Muscle of leg (tissue), 11 donors: Measurements from ENCODE around the gene FRAS1. TPM values are rescaled to one million over a fixed set of nuclear protein-coding genes. Genes with fewer than 3 reads are reported as not detected.

Source experiments
- DNase-seq: peaks from one replicate; pipeline ENCODE4 v3.0.0; 2013
- H3K27ac ChIP-seq: one replicate; pipeline ENCODE4 v1.5.1; 2013; ENCODE audit warnings: mild to moderate bottlenecking, low read length, control low read depth
- H3K27me3 ChIP-seq: one replicate; pipeline ENCODE4 v1.6.1; 2013; ENCODE audit warnings: low read length; ENCODE audit not compliant: control insufficient read depth, insufficient read depth
- H3K36me3 ChIP-seq: one replicate; pipeline ENCODE4 v1.6.1; 2013; ENCODE audit warnings: low read length; ENCODE audit not compliant: control insufficient read depth, insufficient read depth
- H3K4me1 ChIP-seq: one replicate; pipeline ENCODE4 v1.6.1; 2013; ENCODE audit warnings: low read length; ENCODE audit not compliant: control insufficient read depth, insufficient read depth
- H3K4me3 ChIP-seq: one replicate; pipeline ENCODE4 v1.5.1; 2013; ENCODE audit warnings: low read length, control low read depth
- H3K9me3 ChIP-seq: replicated peaks from 2 replicates; pipeline ENCODE4 v1.6.1; 2013; ENCODE audit warnings: low read depth, low read length; ENCODE audit not compliant: control insufficient read depth
- WGBS: methylation state at CpG from one replicate; pipeline ENCODE4 v1.1.5; 2013; ENCODE audit warnings: missing lambda C conversion rate; ENCODE audit not compliant: insufficient coverage; 5-methylcytosine and 5-hydroxymethylcytosine counted together
- polyA plus RNA-seq, 8 donors: library from polyadenylated mRNA; unstranded; fragments of 120-200 nt; gene quantifications; one replicate each; pipeline versions ENCODE4 v1.2.1 to v1.2.3, GENCODE V29; 2013; ENCODE audit warnings: inconsistent platforms in 1 of 8, low replicate concordance in 1 of 8; ENCODE audit not compliant: insufficient read length in 8 of 8, insufficient read depth in 1 of 8
- total RNA-seq: library from RNA; stranded (reverse); fragments of 120-200 nt; gene quantifications from one replicate; pipeline ENCODE4 v1.2.4, GENCODE V29; 2013

FRAS1 gene
- total and polyA plus RNA-seq, 9 donors = 3.6 to 15.8 (median 7.4) TPM

DNA sequence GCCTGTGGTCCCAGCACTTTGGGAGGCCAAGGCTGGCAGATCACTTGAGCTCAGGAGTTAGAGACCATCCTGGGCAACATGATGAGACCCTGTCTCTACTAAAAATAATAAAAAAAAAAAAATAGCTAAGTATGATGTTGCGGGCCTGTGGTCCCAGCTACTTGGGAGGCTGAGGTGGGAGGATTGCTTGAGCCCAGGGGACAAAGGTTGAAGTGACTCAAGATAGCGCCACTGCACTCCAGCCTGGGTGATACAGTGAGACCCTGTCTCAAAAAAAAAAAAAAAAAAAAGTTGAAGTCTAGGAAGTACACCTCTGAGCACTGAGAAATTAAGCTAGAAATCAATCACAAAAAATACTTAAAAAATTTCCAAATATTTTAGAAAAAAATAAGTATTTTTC lies 86.5 kb downstream of the FRAS1 start:
- H3K36me3 ChIP-seq = no peaks in the 10 kb centered on the region
- no CpG with 5 or more reads among the region's 2 CpGs for WGBS

DNA sequence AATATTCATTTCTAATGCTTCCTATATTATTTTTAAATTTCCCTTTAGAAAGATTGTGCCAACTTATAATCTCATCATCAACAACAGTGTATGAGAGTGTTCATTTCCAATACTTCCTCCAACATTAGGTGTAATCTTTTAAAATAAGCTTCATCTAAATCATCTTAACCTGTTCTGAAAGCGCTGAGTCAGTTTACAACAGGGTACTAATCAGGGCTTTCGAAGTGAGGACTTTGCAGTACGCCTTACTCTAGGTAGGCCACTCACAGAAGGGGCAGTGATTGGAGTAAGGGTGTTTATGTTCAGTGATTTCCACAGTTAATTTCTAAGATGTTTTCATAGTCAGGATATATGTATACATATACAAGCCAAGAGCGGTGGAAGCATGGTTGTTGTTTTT lies 87.9 kb downstream of the FRAS1 start:
- Histone ChIP-seq H3K4me3 (no peak overlapping the region), H3K4me1 (no peaks in the 10 kb centered on the region), H3K27me3 (no peaks in the 10 kb centered on the region), H3K36me3 (no peaks in the 10 kb centered on the region), H3K9me3 (no peaks in the 10 kb centered on the region), H3K27ac (no peak overlapping the region)
- no peak for DNase-seq
- WGBS = no CpG with 5 or more reads among the region's 4 CpGs

More for the DNA sequence above, 86.5 kb downstream of the FRAS1 start:
- Histone ChIP-seq H3K4me3 (no peak overlapping the region), H3K27me3 (no peaks in the 10 kb centered on the region), H3K4me1 (no peaks in the 10 kb centered on the region), H3K9me3 (no peaks in the 10 kb centered on the region), H3K27ac (no peak overlapping the region)
- DNase-seq = no peak

- Histone ChIP-seq H3K27ac (no peak overlapping the region), H3K4me3 (no peak overlapping the region), H3K4me1 (no peaks in the 10 kb centered on the region), H3K9me3 (no peaks in the 10 kb centered on the region), H3K27me3 (no peaks in the 10 kb centered on the region), H3K36me3 (no peaks in the 10 kb centered on the region)
- 30% methylated on average over 2 of the region's 10 CpGs for WGBS
- DNase-seq = no peak
Measured at GRCh38 chr4:78145622-78146021, 88.5 kb downstream of the FRAS1 start.

- Histone ChIP-seq H3K36me3 (no peaks in the 10 kb centered on the region), H3K9me3 (no peaks in the 10 kb centered on the region), H3K27me3 (no peaks in the 10 kb centered on the region), H3K4me1 (no peaks in the 10 kb centered on the region), H3K27ac (no peak overlapping the region), H3K4me3 (no peak overlapping the region)
- 64% methylated on average over 4 of the region's 7 CpGs for WGBS
- DNase-seq = no peak
Measured at GRCh38 chr4:78149751-78150542, 92.8 kb downstream of the FRAS1 start.

- Histone ChIP-seq H3K27me3 (no peaks in the 10 kb centered on the region), H3K9me3 (no peaks in the 10 kb centered on the region), H3K4me1 (no peaks in the 10 kb centered on the region), H3K27ac (no peak overlapping the region), H3K36me3 (no peaks in the 10 kb centered on the region), H3K4me3 (no peak overlapping the region)
- WGBS = 20% methylated on average over 2 of the region's 4 CpGs
- DNase-seq = no peak
Measured at GRCh38 chr4:78150543-78150864, 93.4 kb downstream of the FRAS1 start.

DNA sequence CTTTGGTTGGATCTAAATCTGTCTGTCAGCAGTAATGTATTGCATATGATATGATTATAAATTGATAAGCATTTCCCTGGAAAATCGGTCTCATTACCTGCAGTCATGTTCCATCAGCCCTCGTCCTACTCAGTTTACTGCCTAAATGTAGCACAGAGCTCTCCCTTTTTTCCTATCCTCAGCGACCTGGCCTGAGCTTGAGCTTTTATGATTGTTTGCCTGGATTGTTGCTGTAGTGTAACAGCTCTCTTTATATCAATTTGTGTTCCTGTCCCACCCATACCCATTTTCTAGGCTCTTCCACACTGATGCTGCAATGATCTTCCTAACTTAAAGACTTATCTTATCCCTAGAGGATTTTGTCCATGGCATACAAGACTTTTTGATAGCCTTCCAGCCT lies 95.7 kb downstream of the FRAS1 start:
- no peaks in the 10 kb centered on the region for H3K4me1 ChIP-seq
- H3K36me3 ChIP-seq = no peaks in the 10 kb centered on the region
- H3K27me3 ChIP-seq = no peaks in the 10 kb centered on the region
- no CpG with 5 or more reads among the region's 3 CpGs for WGBS
- H3K9me3 ChIP-seq = no peaks in the 10 kb centered on the region
- H3K4me3 ChIP-seq = no peak overlapping the region
- H3K27ac ChIP-seq = no peak overlapping the region
- no peak for DNase-seq

GRCh38 chr4:78154972-78155590 lies 98.0 kb downstream of the FRAS1 start:
- Histone ChIP-seq H3K27me3 (no peaks in the 10 kb centered on the region), H3K9me3 (no peaks in the 10 kb centered on the region), H3K4me1 (no peaks in the 10 kb centered on the region), H3K36me3 (no peaks in the 10 kb centered on the region), H3K27ac (no peak overlapping the region), H3K4me3 (no peak overlapping the region)
- WGBS = no CpG with 5 or more reads among the region's 1 CpG
- DNase-seq = no peak

DNA sequence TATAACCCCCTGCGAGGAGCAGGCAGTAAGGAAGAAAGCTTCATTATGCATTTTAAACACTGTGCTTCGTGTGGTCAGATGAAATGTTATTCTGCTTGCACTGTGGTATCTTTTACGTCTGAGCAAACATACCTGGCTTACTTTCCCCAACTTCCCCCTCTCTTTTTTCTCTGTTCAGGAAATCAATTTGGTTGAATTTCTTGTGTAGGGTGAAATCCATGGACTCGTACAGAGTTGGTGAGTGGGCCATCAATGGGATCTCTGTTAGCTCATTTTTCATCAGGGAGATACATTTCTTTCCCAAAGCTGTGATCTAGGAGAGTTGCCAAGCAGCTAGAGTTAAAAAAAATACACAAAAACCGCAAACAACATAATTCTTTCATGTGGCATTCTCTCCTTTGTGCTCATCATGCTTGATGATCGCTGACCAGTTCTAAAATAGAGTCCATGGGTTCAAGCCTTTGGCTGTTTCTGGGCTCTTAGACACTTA lies 98.5 kb downstream of the FRAS1 start:
- WGBS = 73% methylated on average over 1 of the region's 6 CpGs
- Histone ChIP-seq H3K36me3 (no peaks in the 10 kb centered on the region), H3K4me3 (no peak overlapping the region), H3K27me3 (no peaks in the 10 kb centered on the region), H3K4me1 (no peaks in the 10 kb centered on the region), H3K9me3 (no peaks in the 10 kb centered on the region), H3K27ac (no peak overlapping the region)
- DNase-seq = no peak

DNA sequence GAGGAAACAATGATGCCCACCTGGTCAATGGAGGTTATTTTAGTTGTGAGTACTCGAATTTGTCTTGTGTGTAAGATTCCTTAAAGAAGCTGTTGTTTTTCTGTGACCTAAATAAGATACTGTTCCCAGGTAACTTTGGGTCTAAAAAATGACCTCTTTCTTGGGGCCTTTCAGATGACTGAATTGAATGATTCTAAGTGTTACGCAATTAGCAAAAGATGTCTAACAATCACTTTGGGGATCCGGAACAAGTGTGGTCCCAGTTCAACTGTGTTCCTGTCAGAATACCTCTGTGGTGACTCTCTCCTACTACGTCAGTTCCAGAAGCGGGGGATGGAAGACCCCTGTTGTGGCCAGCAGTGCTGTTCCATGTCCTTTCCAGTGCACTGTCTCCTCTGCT lies 99.4 kb downstream of the FRAS1 start:
- Histone ChIP-seq H3K27ac (no peak overlapping the region), H3K4me3 (no peak overlapping the region), H3K27me3 (no peaks in the 10 kb centered on the region), H3K36me3 (no peaks in the 10 kb centered on the region), H3K4me1 (no peaks in the 10 kb centered on the region), H3K9me3 (no peaks in the 10 kb centered on the region)
- no peak for DNase-seq
- 85% methylated on average over 5 of the region's 5 CpGs for WGBS

- no peak overlapping the region for H3K27ac ChIP-seq
- DNase-seq = no peak
- H3K9me3 ChIP-seq = no peaks in the 10 kb centered on the region
- no peaks in the 10 kb centered on the region for H3K36me3 ChIP-seq
- H3K4me1 ChIP-seq = no peaks in the 10 kb centered on the region
- WGBS = 43% methylated on average over 3 of the region's 3 CpGs
- H3K4me3 ChIP-seq = no peak overlapping the region
- no peaks in the 10 kb centered on the region for H3K27me3 ChIP-seq
Measured at GRCh38 chr4:78162342-78162741, 105.2 kb downstream of the FRAS1 start.
